Measurements from ENCODE around the gene PET117.

The PET117 gene

DNA sequence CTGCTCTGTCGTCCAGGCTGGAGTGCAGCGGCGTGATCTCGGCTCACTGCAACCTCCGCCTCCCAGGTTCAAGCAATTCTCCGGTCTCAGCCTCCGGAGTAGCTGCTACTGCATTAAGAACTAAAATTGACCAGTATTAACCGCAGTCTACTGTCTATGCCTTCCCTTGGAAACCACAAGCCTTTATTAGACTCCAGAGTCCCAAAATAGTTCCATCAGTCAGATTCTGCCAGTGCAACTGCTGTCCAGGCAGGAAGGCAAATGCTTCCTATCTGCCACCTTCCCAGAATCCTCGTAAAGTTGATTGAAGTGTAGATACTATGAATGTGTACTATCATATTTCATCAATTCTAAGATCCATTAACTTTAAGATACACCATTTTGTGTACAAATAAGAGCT is 16.7 kb downstream of the PET117 start:
- H3K27ac ChIP-seq (ENCODE audit: insufficient read depth in 1 of 2, low read depth in 1 of 2, low read length in 2 of 2, poor library complexity in 1 of 2, severe bottlenecking in 2 of 2), result no peak overlapping the region
- WGBS (ENCODE audit: insufficient coverage), result 97% methylated on average over 8 of the region's 9 CpGs
- no peaks in the 10 kb centered on the region for H3K4me1 ChIP-seq (ENCODE audit: control extremely low read depth in 1 of 4, control insufficient read depth in 4 of 4, insufficient read depth in 4 of 4, low read length in 3 of 4)
- H3K27me3 ChIP-seq (replicated peaks in 2 of 5; ENCODE audit: control insufficient read depth in 4 of 5, insufficient read depth in 5 of 5, low read length in 4 of 5), result no peaks in the 10 kb centered on the region
- ChIA-PET CTCF (interaction anchor here (0.6 kb wide), 1 partner anchor 1207 kb away, joined by 3 read pairs; no protein-coding TSS in a partner anchor), POLR2A (no interaction called here)
- H3K4me3 ChIP-seq (ENCODE audit: control insufficient read depth in 1 of 7, extremely low read depth in 1 of 7, insufficient read depth in 4 of 7, low read depth in 2 of 7, low read length in 6 of 7), result no peak overlapping the region
- no peaks in the 10 kb centered on the region for H3K9me3 ChIP-seq (ENCODE audit: control extremely low read depth in 1 of 5, control insufficient read depth in 4 of 5, insufficient read depth in 2 of 5, low read depth in 1 of 5, low read length in 4 of 5)
- peaks cover 13 to 55% (median 25%) of the 10 kb centered on the region in 4 experiments for H3K36me3 ChIP-seq (ENCODE audit: control insufficient read depth in 4 of 4, insufficient read depth in 4 of 4, low read length in 3 of 4)
- no peak for DNase-seq

DNA sequence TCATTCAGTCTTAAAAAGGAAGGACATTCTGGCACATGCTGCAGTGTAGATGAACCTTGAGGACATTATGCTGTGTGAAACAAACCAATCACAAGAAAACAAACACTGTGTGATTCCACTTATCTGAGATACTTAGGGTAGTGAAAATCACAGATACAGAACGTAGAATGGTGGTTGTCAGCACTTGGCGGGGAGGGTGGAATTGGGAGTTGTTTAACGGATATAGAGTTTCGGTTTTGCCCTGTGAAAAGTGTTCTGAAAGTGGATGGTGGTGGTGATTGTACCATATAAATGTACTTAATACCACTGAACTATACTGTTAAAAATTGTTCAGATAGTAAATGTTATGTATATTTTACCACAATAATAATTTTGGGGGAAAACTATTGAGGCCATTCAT is 18.4 kb downstream of the PET117 start:
- DNase-seq, result no peak
- ChIA-PET POLR2A (no interaction called here), CTCF (interaction anchor here (1.1 to 1.2 kb wide), 2 partner anchors 11 to 153 kb away, joined by 3 read pairs; no protein-coding TSS in a partner anchor)
- no peaks in the 10 kb centered on the region for H3K9me3 ChIP-seq (ENCODE audit: control extremely low read depth in 1 of 5, control insufficient read depth in 4 of 5, insufficient read depth in 2 of 5, low read depth in 1 of 5, low read length in 4 of 5)
- no peaks in the 10 kb centered on the region for H3K4me1 ChIP-seq (ENCODE audit: control extremely low read depth in 1 of 4, control insufficient read depth in 4 of 4, insufficient read depth in 4 of 4, low read length in 3 of 4)
- WGBS (ENCODE audit: insufficient coverage), result no CpG with 5 or more reads among the region's 4 CpGs
- peaks cover 10 to 58% (median 20%) of the 10 kb centered on the region in 4 experiments for H3K36me3 ChIP-seq (ENCODE audit: control insufficient read depth in 4 of 4, insufficient read depth in 4 of 4, low read length in 3 of 4)
- H3K4me3 ChIP-seq (ENCODE audit: control insufficient read depth in 1 of 7, extremely low read depth in 1 of 7, insufficient read depth in 4 of 7, low read depth in 2 of 7, low read length in 6 of 7), result no peak overlapping the region
- H3K27ac ChIP-seq (ENCODE audit: insufficient read depth in 1 of 2, low read depth in 1 of 2, low read length in 2 of 2, poor library complexity in 1 of 2, severe bottlenecking in 2 of 2), result no peak overlapping the region
- no peaks in the 10 kb centered on the region for H3K27me3 ChIP-seq (replicated peaks in 2 of 5; ENCODE audit: control insufficient read depth in 4 of 5, insufficient read depth in 5 of 5, low read length in 4 of 5)

DNA sequence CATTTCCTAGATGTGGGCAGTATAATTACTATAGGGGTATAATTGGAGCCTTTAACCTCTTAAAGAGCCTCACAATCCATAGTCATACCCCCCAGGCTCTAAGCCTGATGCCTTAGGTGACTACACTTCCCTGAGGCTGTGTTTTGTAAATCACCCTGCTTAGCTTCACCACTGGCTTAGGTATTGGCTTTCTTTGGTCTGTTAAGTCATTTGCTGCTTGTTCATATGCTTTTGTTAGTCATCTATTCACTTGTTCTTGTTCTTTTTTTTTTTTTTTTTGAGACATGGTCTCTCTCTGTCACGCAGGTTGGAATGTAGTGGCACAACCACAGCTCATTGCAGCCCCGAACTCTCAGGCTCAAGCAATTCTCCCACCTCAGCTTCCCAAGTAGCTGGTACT is 26.7 kb downstream of the PET117 start:
- no peak for DNase-seq
- no peak overlapping the region for H3K4me3 ChIP-seq (ENCODE audit: control insufficient read depth in 1 of 7, extremely low read depth in 1 of 7, insufficient read depth in 4 of 7, low read depth in 2 of 7, low read length in 6 of 7)
- CTCF ChIA-PET, result no interaction called here
- H3K36me3 ChIP-seq (ENCODE audit: control insufficient read depth in 4 of 4, insufficient read depth in 4 of 4, low read length in 3 of 4), result peaks cover 20 to 62% (median 41%) of the 10 kb centered on the region in 4 experiments
- no peaks in the 10 kb centered on the region for H3K9me3 ChIP-seq (ENCODE audit: control extremely low read depth in 1 of 5, control insufficient read depth in 4 of 5, insufficient read depth in 2 of 5, low read depth in 1 of 5, low read length in 4 of 5)
- H3K27me3 ChIP-seq (replicated peaks in 2 of 5; ENCODE audit: control insufficient read depth in 4 of 5, insufficient read depth in 5 of 5, low read length in 4 of 5), result no peaks in the 10 kb centered on the region
- H3K4me1 ChIP-seq (ENCODE audit: control extremely low read depth in 1 of 4, control insufficient read depth in 4 of 4, insufficient read depth in 4 of 4, low read length in 3 of 4), result peaks cover 0 to 4% (median 0%) of the 10 kb centered on the region in 4 experiments
- no CpG with 5 or more reads among the region's 2 CpGs for WGBS (ENCODE audit: insufficient coverage)
- no peak overlapping the region for H3K27ac ChIP-seq (ENCODE audit: insufficient read depth in 1 of 2, low read depth in 1 of 2, low read length in 2 of 2, poor library complexity in 1 of 2, severe bottlenecking in 2 of 2)
- POLR2A ChIA-PET, result interaction anchor here (0.6 kb wide), 1 partner anchor 29 kb away, joined by 4 read pairs; no protein-coding TSS in a partner anchor

DNA sequence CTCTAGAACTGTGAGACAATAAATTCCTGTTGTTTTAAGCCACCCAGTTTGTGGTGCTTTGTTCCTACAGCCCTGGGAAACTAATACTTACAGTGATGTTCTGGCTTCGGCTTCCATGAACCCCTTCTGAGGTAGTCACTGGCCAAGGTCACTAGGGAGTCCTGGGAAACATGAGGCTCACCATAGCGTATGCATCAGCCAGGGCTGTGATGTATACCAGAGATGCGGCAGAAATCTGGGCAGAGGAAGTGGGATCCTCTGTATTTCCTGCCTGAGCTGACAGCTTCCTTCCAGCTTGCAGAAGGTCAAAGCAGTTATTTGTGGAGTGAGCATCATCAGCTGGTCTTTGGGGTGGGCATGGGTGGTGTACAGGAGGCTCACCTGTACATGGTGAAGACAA is 27.9 kb downstream of the PET117 start:
- Histone ChIP-seq H3K4me3 (ENCODE audit: control insufficient read depth in 1 of 7, extremely low read depth in 1 of 7, insufficient read depth in 4 of 7, low read depth in 2 of 7, low read length in 6 of 7) (no peak overlapping the region), H3K4me1 (ENCODE audit: control extremely low read depth in 1 of 4, control insufficient read depth in 4 of 4, insufficient read depth in 4 of 4, low read length in 3 of 4) (peaks cover 0 to 4% (median 0%) of the 10 kb centered on the region in 4 experiments), H3K27ac (ENCODE audit: insufficient read depth in 1 of 2, low read depth in 1 of 2, low read length in 2 of 2, poor library complexity in 1 of 2, severe bottlenecking in 2 of 2) (no peak overlapping the region), H3K36me3 (ENCODE audit: control insufficient read depth in 4 of 4, insufficient read depth in 4 of 4, low read length in 3 of 4) (peaks cover 19 to 60% (median 38%) of the 10 kb centered on the region in 4 experiments), H3K27me3 (replicated peaks in 2 of 5; ENCODE audit: control insufficient read depth in 4 of 5, insufficient read depth in 5 of 5, low read length in 4 of 5) (no peaks in the 10 kb centered on the region), H3K9me3 (ENCODE audit: control extremely low read depth in 1 of 5, control insufficient read depth in 4 of 5, insufficient read depth in 2 of 5, low read depth in 1 of 5, low read length in 4 of 5) (no peaks in the 10 kb centered on the region)
- 67% methylated on average over 3 of the region's 3 CpGs for WGBS (ENCODE audit: insufficient coverage)
- ChIA-PET POLR2A (no interaction called here), CTCF (no interaction called here)
- DNase-seq, result no peak

DNA sequence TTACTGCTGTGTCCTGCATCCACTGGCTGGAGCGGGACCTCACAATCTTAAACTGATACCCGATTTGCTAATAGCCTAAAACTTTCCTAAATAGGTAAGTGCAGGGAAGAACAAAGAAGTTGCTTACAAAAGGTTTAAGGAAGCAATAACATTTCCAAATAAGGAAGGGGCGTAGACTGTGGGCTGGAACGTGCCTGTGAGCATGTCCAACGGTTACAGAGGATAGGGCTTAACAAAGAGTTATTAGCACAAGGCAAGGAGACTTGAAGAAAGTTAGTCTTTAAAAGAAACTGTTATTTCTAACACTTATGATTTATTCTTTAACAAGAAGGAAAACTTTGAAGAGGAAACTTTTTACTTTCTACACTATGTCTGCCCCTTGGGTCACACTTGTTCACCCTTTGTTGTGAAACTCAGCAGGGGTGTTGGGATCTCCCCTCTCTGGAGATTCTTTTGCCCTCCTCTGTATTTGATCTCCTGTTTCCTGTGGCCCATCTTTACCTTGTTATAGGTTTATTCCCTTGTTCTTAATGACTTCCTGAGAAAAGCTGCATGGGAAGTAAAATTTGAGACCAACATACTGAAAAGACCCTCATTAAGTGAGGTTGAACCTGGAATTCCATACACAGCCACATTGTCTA is 28.7 kb downstream of the PET117 start:
- no peak overlapping the region for H3K27ac ChIP-seq (ENCODE audit: insufficient read depth in 1 of 2, low read depth in 1 of 2, low read length in 2 of 2, poor library complexity in 1 of 2, severe bottlenecking in 2 of 2)
- no peak overlapping the region for H3K4me3 ChIP-seq (ENCODE audit: control insufficient read depth in 1 of 7, extremely low read depth in 1 of 7, insufficient read depth in 4 of 7, low read depth in 2 of 7, low read length in 6 of 7)
- POLR2A ChIA-PET, result no interaction called here
- H3K27me3 ChIP-seq (replicated peaks in 2 of 5; ENCODE audit: control insufficient read depth in 4 of 5, insufficient read depth in 5 of 5, low read length in 4 of 5), result no peaks in the 10 kb centered on the region
- peaks cover 0 to 4% (median 0%) of the 10 kb centered on the region in 4 experiments for H3K4me1 ChIP-seq (ENCODE audit: control extremely low read depth in 1 of 4, control insufficient read depth in 4 of 4, insufficient read depth in 4 of 4, low read length in 3 of 4)
- DNase-seq, result no peak
- 50% methylated on average over 3 of the region's 5 CpGs for WGBS (ENCODE audit: insufficient coverage)
- peaks cover 15 to 62% (median 36%) of the 10 kb centered on the region in 4 experiments for H3K36me3 ChIP-seq (ENCODE audit: control insufficient read depth in 4 of 4, insufficient read depth in 4 of 4, low read length in 3 of 4)
- CTCF ChIA-PET, result no interaction called here
- H3K9me3 ChIP-seq (ENCODE audit: control extremely low read depth in 1 of 5, control insufficient read depth in 4 of 5, insufficient read depth in 2 of 5, low read depth in 1 of 5, low read length in 4 of 5), result no peaks in the 10 kb centered on the region

DNA sequence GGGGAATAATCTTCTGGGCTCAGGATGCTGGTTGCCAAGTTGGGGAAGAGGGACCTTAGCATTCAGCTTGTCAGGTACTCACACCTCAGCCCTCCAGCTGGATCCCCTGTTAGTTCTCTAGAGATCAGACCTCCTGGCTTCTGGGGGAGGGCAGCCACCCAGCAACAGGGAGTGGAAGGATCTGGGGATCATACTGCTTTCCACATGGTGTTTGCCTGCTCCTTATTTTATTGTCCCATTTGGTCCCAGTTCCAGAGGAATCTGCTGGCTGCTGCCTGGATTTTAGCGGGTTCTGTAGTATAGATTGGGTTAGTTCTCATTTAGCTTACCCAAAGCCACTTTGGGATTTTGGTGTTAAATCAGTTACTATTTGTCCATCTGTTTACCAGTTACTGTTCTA is 29.3 kb downstream of the PET117 start:
- H3K4me1 ChIP-seq (ENCODE audit: control extremely low read depth in 1 of 4, control insufficient read depth in 4 of 4, insufficient read depth in 4 of 4, low read length in 3 of 4), result peaks cover 0 to 4% (median 0%) of the 10 kb centered on the region in 4 experiments
- no peaks in the 10 kb centered on the region for H3K9me3 ChIP-seq (ENCODE audit: control extremely low read depth in 1 of 5, control insufficient read depth in 4 of 5, insufficient read depth in 2 of 5, low read depth in 1 of 5, low read length in 4 of 5)
- ChIA-PET CTCF (no interaction called here), POLR2A (no interaction called here)
- H3K4me3 ChIP-seq (ENCODE audit: control insufficient read depth in 1 of 7, extremely low read depth in 1 of 7, insufficient read depth in 4 of 7, low read depth in 2 of 7, low read length in 6 of 7), result no peak overlapping the region
- WGBS (ENCODE audit: insufficient coverage), result no CpG with 5 or more reads among the region's 1 CpG
- DNase-seq, result no peak
- no peak overlapping the region for H3K27ac ChIP-seq (ENCODE audit: insufficient read depth in 1 of 2, low read depth in 1 of 2, low read length in 2 of 2, poor library complexity in 1 of 2, severe bottlenecking in 2 of 2)
- no peaks in the 10 kb centered on the region for H3K27me3 ChIP-seq (replicated peaks in 2 of 5; ENCODE audit: control insufficient read depth in 4 of 5, insufficient read depth in 5 of 5, low read length in 4 of 5)
- H3K36me3 ChIP-seq (ENCODE audit: control insufficient read depth in 4 of 4, insufficient read depth in 4 of 4, low read length in 3 of 4), result peaks cover 13 to 59% (median 31%) of the 10 kb centered on the region in 4 experiments

DNA sequence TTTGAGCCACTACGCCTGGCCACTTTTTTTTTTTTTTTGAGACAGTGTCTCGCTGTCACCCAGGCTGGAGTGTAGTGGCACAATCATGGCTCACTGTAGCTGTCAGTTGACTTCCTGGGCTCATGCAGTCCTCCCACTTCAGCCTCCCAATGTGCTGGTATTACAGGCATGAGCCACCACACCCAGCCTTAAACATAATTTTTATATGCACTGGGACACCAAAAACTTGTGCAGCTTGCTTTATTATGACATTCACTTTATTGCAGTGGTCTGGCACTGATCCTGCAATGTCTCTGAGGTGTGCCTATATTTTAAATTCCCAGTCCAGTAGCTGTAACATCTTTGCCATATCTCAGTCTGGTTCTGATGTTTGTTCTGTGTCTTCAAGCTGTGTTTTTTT is 34.7 kb downstream of the PET117 start:
- H3K9me3 ChIP-seq (ENCODE audit: control extremely low read depth in 1 of 5, control insufficient read depth in 4 of 5, insufficient read depth in 2 of 5, low read depth in 1 of 5, low read length in 4 of 5), result no peaks in the 10 kb centered on the region
- H3K36me3 ChIP-seq (ENCODE audit: control insufficient read depth in 4 of 4, insufficient read depth in 4 of 4, low read length in 3 of 4), result peaks cover 7 to 37% (median 19%) of the 10 kb centered on the region in 4 experiments
- no peak overlapping the region for H3K4me3 ChIP-seq (ENCODE audit: control insufficient read depth in 1 of 7, extremely low read depth in 1 of 7, insufficient read depth in 4 of 7, low read depth in 2 of 7, low read length in 6 of 7)
- H3K4me1 ChIP-seq (ENCODE audit: control extremely low read depth in 1 of 4, control insufficient read depth in 4 of 4, insufficient read depth in 4 of 4, low read length in 3 of 4), result no peaks in the 10 kb centered on the region
- ChIA-PET POLR2A (no interaction called here), CTCF (interaction anchor here (0.7 to 1.2 kb wide), 2 partner anchors 10 to 1414 kb away, joined by 3 read pairs; no protein-coding TSS in a partner anchor)
- no peak for DNase-seq
- 100% methylated on average over 1 of the region's 2 CpGs for WGBS (ENCODE audit: insufficient coverage)
- no peaks in the 10 kb centered on the region for H3K27me3 ChIP-seq (replicated peaks in 2 of 5; ENCODE audit: control insufficient read depth in 4 of 5, insufficient read depth in 5 of 5, low read length in 4 of 5)
- no peak overlapping the region for H3K27ac ChIP-seq (ENCODE audit: insufficient read depth in 1 of 2, low read depth in 1 of 2, low read length in 2 of 2, poor library complexity in 1 of 2, severe bottlenecking in 2 of 2)
